ENCODE results near the gene IL17REL.

IL17REL gene

DNA sequence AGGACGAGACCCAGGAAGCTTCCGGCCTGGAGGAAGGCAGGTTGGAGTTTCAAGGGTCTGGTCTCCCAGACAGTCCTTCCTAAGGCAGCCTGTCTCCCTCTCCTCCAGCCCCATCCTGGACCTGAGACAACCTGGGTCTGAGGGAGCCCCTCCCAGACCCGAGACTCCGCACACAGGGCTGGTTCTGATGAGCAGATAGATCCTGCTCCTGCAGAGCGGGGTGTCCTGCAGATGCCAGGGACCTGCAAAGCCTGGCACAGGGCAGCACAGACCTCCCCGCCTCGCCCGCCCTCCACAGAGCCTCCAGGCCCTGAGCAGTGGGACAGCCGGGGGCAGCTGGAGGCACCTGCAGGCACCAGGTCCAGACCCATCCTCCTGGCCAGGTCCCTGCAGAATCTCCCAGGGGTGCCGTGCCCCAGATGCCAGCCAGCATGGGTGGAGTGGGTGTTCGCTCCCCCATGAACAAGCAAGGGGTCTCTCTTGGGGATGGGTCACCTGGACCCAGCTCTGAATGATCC is 44.2 kb downstream of the IL17REL start:
- no peak for DNase-seq (ENCODE audit: extremely low read depth, low read depth)
- no peak overlapping the region for H3K4me3 ChIP-seq (replicated peaks; ENCODE audit: low read depth, low read length)

DNA sequence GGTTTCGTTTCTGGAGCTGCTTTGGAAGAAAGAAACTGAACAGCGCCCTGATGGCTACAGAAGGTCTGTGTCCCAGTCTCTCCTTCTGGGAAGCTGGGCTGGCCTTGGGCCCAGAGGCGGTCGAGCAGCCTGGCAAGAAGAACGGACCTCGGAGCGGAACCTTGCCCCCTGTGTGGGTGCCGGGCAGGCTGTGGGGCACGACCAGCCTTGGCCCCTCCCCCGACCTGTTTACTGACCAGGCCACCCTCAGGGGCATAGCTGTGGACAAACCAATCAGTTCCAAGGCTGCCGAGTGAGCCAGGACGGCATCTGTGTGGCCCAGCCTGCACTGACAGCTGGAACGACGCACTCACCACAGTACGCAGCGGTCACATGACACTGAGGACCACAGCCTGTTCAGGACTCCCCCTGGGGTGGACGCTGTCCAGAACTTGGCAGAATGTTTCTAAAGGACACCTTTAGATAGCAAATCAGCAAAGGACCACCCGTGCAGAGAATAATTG is 44.8 kb downstream of the IL17REL start:
- H3K4me3 ChIP-seq (replicated peaks; ENCODE audit: low read depth, low read length), result no peak overlapping the region
- DNase-seq (ENCODE audit: extremely low read depth, low read depth), result no peak
- TF ChIP-seq, protein P1, sequence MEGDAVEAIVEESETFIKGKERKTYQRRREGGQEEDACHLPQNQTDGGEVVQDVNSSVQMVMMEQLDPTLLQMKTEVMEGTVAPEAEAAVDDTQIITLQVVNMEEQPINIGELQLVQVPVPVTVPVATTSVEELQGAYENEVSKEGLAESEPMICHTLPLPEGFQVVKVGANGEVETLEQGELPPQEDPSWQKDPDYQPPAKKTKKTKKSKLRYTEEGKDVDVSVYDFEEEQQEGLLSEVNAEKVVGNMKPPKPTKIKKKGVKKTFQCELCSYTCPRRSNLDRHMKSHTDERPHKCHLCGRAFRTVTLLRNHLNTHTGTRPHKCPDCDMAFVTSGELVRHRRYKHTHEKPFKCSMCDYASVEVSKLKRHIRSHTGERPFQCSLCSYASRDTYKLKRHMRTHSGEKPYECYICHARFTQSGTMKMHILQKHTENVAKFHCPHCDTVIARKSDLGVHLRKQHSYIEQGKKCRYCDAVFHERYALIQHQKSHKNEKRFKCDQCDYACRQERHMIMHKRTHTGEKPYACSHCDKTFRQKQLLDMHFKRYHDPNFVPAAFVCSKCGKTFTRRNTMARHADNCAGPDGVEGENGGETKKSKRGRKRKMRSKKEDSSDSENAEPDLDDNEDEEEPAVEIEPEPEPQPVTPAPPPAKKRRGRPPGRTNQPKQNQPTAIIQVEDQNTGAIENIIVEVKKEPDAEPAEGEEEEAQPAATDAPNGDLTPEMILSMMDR (IDR thresholded peaks at IDR 0.05; ENCODE audit: low read depth, low read length, missing control alignments), result no peak

More for the DNA sequence above, 44.2 kb downstream of the IL17REL start:
- TF ChIP-seq, protein P1 (IDR thresholded peaks at IDR 0.05; ENCODE audit: low read depth, low read length, missing control alignments), result no peak

DNA sequence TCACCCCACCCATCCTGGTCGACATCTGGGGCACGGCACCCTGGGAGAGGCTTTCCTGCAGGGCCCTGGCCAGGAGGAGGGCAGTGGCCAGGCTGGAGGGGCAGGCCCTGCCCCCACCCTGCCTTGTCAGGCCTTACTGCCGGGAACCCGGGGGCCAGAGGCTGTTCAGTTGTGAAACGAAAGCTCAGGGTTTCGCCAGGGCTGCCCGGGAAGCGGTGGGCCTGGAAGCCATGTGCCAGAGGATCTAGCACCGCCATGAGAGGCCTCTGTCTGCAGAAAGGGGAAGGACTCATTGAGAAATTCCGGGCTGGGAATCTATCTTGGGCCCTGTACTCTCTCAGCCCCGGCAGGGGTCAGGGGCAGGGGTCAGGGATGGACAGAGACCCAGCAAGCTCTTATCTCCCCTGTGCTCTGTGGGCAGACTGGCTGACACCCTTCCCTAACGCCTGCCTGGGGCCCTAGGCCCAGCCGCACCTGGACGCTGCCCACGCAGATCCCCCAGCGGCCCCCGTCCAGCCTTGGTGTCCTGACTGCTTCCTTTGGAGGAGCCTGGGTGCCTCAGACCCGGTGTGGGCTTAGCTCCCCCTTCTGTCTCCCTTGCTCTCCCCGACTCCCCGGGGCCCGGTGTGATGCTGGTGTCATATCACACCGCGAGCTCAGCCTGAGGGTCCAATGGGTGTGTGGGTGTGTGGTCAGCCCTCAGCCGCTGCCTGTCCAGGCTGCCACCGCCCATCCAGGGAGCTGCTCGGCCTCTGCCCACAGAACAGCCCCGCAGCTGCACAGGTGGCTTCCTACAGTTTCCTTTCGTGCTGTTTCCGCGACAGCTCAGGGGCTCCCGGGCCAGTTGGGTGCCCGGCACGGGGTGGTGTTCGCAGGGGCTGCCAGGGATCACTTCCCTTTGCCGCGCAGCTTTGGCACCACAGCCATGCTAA is 45.5 kb downstream of the IL17REL start:
- TF ChIP-seq, protein P1 (IDR thresholded peaks at IDR 0.05; ENCODE audit: low read depth, low read length, missing control alignments), result no peak
- no peak overlapping the region for H3K4me3 ChIP-seq (replicated peaks; ENCODE audit: low read depth, low read length)
- DNase-seq (ENCODE audit: extremely low read depth, low read depth), result no peak

DNA sequence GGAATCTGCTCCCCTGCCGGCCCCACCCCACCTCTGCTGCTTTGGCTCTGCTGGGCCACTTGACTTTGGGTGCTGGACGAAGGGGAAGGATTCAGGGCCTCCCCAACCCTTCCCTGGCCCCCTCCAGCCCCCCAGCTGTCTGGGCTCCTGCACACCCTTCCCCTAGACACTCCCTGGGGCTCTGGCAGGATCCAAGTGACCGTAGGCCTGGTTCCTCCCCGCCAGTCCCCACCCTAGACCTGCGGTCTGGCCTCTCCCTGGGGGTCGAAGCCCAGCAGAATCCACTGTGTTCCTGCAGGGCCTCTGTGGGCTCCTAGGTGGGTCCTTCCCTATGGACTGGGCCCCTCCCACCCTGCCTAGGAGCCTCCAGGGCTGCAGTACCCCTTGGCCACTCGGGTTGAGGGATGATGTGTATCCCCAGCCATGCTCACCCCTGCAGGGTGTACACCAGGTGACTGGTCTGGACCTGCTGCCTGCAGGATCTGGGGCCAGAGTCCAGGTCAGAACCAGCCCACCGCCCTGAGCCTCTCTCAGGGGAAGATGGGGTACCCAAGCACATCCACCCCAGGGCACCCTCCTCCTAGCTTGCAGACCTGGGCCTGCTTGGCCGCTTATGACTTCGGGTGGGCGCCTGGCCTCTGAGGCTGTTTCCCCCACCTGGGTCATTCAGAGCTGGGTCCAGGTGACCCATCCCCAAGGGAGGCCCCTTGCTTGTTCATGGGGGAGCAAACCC is 46.4 kb downstream of the IL17REL start:
- TF ChIP-seq, protein P1 (IDR thresholded peaks at IDR 0.05; ENCODE audit: low read depth, low read length, missing control alignments), result no peak
- no peak for DNase-seq (ENCODE audit: extremely low read depth, low read depth)
- H3K4me3 ChIP-seq (replicated peaks; ENCODE audit: low read depth, low read length), result no peak overlapping the region

DNA sequence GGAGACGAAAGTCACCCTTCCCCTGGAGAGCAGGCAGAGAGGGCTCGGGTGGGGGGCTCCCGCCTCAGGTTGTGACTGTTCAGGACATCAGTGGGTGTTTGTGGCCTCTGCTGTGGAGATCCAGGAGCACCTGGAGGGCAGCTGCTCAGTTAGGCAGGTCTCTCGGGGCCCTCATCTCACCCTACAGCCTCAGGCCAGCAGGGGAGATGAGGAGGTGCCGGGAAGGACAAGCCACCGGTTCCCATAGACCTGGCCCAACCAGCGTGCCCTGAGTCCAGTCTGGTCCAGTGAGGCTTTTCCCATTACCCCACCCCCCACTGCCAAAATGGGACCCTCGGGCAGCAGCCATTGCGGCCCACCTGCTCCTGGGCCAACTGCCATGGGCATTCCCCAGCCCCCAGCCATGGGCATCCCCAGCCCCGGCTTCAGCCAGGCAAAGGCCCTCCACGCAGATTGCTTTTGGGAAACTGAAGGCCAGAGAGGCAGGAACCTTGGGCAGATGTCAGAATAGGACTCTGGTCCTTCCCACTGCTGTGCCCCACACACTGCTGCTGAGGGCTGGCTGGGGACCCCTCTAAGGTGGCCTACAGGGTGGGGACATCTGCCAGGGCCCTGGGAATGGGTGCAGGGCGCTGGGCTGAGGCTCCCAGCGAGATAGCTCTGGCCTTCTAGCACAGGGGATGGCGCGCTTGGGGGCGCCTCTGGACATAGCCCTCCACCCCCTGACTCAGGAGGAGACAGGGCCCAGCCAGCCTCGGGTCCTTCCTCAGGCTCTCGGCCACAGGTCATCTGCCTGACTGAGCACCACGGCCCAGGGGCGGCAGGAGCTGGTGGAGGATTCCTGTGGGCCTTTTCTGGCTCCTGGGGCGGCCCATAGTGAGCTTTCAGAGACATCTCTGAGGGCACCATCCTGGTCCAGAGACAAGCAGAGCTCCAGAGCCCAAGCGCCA is 47.2 kb downstream of the IL17REL start:
- DNase-seq (ENCODE audit: extremely low read depth, low read depth), result no peak

More for the DNA sequence above, 47.2 kb downstream of the IL17REL start:
- H3K4me3 ChIP-seq (replicated peaks; ENCODE audit: low read depth, low read length), result no peak overlapping the region
- TF ChIP-seq, protein P1 (IDR thresholded peaks at IDR 0.05; ENCODE audit: low read depth, low read length, missing control alignments), result no peak

Data from HFF-Myc (cell line).